ENCODE data around the gene TNNI2. TPM values are rescaled to one million over a fixed set of nuclear protein-coding genes. Genes with fewer than 3 reads are reported as not detected.

TNNI2 gene
- total RNA-seq, 1 donor from 2014 or later = 2,937 TPM

- H3K9me3 ChIP-seq (ENCODE audit: control insufficient read depth in 3 of 3, low read length in 3 of 3) = peaks cover 0 to 7% (median 4%) of the 10 kb centered on the region in 3 donors
- no peak overlapping the region for H3K27ac ChIP-seq (ENCODE audit: low read depth, low read length)
- no peak overlapping the region for H3K9ac ChIP-seq (ENCODE audit: low read depth in 1 of 3, low read length in 3 of 3)
- no peaks in the 10 kb centered on the region for H3K4me1 ChIP-seq (ENCODE audit: control insufficient read depth in 3 of 3, insufficient read depth in 3 of 3, low read length in 3 of 3)
- peaks cover 3 to 15% (median 8%) of the 10 kb centered on the region in 3 donors for H3K27me3 ChIP-seq (ENCODE audit: control insufficient read depth in 3 of 3, insufficient read depth in 3 of 3, low read length in 3 of 3)
- no peaks in the 10 kb centered on the region for H3K36me3 ChIP-seq (ENCODE audit: control insufficient read depth in 3 of 3, insufficient read depth in 3 of 3, low read length in 3 of 3)
- H3K4me3 ChIP-seq (ENCODE audit: low read length in 3 of 3) = no peak overlapping the region
Observed at GRCh38 chr11:1819074-1819473, 19.7 kb upstream of the TNNI2 start.

GRCh38 chr11:1820463-1821325, 18.1 kb upstream of the TNNI2 start:
- Histone ChIP-seq H3K4me3 (ENCODE audit: low read length in 3 of 3) (no peak overlapping the region), H3K27me3 (ENCODE audit: control insufficient read depth in 3 of 3, insufficient read depth in 3 of 3, low read length in 3 of 3) (peaks cover 3 to 7% (median 4%) of the 10 kb centered on the region in 3 donors), H3K27ac (ENCODE audit: low read depth, low read length) (no peak overlapping the region), H3K36me3 (ENCODE audit: control insufficient read depth in 3 of 3, insufficient read depth in 3 of 3, low read length in 3 of 3) (no peaks in the 10 kb centered on the region), H3K9me3 (ENCODE audit: control insufficient read depth in 3 of 3, low read length in 3 of 3) (peaks cover 0 to 7% (median 4%) of the 10 kb centered on the region in 3 donors), H3K4me1 (ENCODE audit: control insufficient read depth in 3 of 3, insufficient read depth in 3 of 3, low read length in 3 of 3) (no peaks in the 10 kb centered on the region), H3K9ac (ENCODE audit: low read depth in 1 of 3, low read length in 3 of 3) (no peak overlapping the region)

DNA sequence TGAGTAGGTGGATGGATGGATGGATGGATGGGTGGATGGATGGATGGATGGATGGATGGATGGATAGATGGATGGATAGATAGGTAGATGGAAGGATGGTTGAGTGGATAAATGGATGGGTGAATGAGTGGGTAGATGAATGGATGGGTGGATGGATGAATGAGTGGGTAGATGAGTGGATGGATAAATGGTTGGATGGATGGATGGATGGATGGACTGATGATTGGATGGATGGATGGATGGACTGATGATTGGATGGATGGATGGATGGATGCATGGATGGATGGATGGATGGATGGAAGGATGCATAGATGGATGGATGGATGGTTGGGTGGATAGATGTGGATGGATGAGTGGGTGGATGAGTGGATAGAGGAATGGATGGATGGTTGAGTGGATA, 17.2 kb upstream of the TNNI2 start:
- peaks cover 0 to 8% (median 0%) of the 10 kb centered on the region in 3 donors for H3K27me3 ChIP-seq (ENCODE audit: control insufficient read depth in 3 of 3, insufficient read depth in 3 of 3, low read length in 3 of 3)

DNA sequence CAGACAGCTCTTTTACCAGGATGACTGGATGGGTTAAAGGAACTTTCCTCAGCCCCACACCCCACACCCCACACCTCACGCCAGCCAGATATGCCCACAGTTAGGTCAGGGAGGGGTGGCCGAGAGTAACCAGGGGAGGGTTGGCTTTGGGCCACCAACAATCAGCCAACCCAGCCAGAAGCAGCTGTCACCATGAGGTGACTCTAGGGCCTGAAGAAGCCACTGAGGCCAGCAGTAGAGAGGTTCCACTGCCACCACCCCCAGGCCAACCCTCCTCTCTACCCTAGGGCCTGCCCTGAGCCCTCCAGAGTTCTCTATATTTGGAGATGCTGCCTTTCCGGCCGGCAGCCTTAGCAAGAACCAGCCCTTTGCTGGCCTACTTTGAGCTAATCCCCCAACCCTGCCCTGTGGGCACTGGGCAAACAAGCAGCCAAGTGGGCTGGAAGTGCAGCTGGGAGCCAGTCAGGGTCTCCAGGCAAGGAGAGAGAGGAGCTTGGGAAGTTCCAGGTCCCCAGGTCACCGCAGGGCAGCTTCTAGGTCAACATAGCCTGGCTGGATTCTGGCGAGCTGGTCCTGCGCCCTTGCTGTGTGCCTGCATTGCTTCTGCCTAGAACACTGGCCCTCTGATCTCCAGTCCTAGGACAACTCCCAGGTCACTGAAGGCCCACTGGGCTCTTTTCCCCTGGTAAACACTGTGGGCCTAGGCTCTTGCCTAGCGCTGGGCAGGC, 16.0 kb upstream of the TNNI2 start:
- Histone ChIP-seq H3K4me3 (ENCODE audit: low read length in 3 of 3) (no peak overlapping the region), H3K9me3 (ENCODE audit: control insufficient read depth in 3 of 3, low read length in 3 of 3) (peaks cover 0 to 7% (median 3%) of the 10 kb centered on the region in 3 donors), H3K36me3 (ENCODE audit: control insufficient read depth in 3 of 3, insufficient read depth in 3 of 3, low read length in 3 of 3) (no peaks in the 10 kb centered on the region), H3K27me3 (ENCODE audit: control insufficient read depth in 3 of 3, insufficient read depth in 3 of 3, low read length in 3 of 3) (peaks cover 0 to 18% (median 8%) of the 10 kb centered on the region in 3 donors), H3K9ac (ENCODE audit: low read depth in 1 of 3, low read length in 3 of 3) (no peak overlapping the region), H3K4me1 (ENCODE audit: control insufficient read depth in 3 of 3, insufficient read depth in 3 of 3, low read length in 3 of 3) (peaks cover 8 to 15% (median 12%) of the 10 kb centered on the region in 3 donors), H3K27ac (ENCODE audit: low read depth, low read length) (no peak overlapping the region)

More for the DNA sequence above, 17.2 kb upstream of the TNNI2 start:
- H3K27ac ChIP-seq (ENCODE audit: low read depth, low read length) = no peak overlapping the region
- no peak overlapping the region for H3K9ac ChIP-seq (ENCODE audit: low read depth in 1 of 3, low read length in 3 of 3)
- no peak overlapping the region for H3K4me3 ChIP-seq (ENCODE audit: low read length in 3 of 3)
- peaks cover 0 to 7% (median 4%) of the 10 kb centered on the region in 3 donors for H3K9me3 ChIP-seq (ENCODE audit: control insufficient read depth in 3 of 3, low read length in 3 of 3)
- H3K36me3 ChIP-seq (ENCODE audit: control insufficient read depth in 3 of 3, insufficient read depth in 3 of 3, low read length in 3 of 3) = no peaks in the 10 kb centered on the region
- peaks cover 0 to 3% (median 0%) of the 10 kb centered on the region in 3 donors for H3K4me1 ChIP-seq (ENCODE audit: control insufficient read depth in 3 of 3, insufficient read depth in 3 of 3, low read length in 3 of 3)

GRCh38 chr11:1823376-1824220, 15.2 kb upstream of the TNNI2 start:
- Histone ChIP-seq H3K9me3 (ENCODE audit: control insufficient read depth in 3 of 3, low read length in 3 of 3) (peaks cover 0 to 3% (median 0%) of the 10 kb centered on the region in 3 donors), H3K36me3 (ENCODE audit: control insufficient read depth in 3 of 3, insufficient read depth in 3 of 3, low read length in 3 of 3) (no peaks in the 10 kb centered on the region), H3K4me1 (ENCODE audit: control insufficient read depth in 3 of 3, insufficient read depth in 3 of 3, low read length in 3 of 3) (peaks cover 10 to 15% (median 13%) of the 10 kb centered on the region in 3 donors), H3K27me3 (ENCODE audit: control insufficient read depth in 3 of 3, insufficient read depth in 3 of 3, low read length in 3 of 3) (peaks cover 0 to 25% (median 14%) of the 10 kb centered on the region in 3 donors), H3K27ac (ENCODE audit: low read depth, low read length) (no peak overlapping the region), H3K4me3 (ENCODE audit: low read length in 3 of 3) (no peak overlapping the region), H3K9ac (ENCODE audit: low read depth in 1 of 3, low read length in 3 of 3) (no peak overlapping the region)

GRCh38 chr11:1824221-1825038, 14.4 kb upstream of the TNNI2 start:
- Histone ChIP-seq H3K27ac (ENCODE audit: low read depth, low read length) (no peak overlapping the region), H3K9me3 (ENCODE audit: control insufficient read depth in 3 of 3, low read length in 3 of 3) (no peaks in the 10 kb centered on the region), H3K27me3 (ENCODE audit: control insufficient read depth in 3 of 3, insufficient read depth in 3 of 3, low read length in 3 of 3) (peaks cover 0 to 32% (median 14%) of the 10 kb centered on the region in 3 donors), H3K4me3 (ENCODE audit: low read length in 3 of 3) (no peak overlapping the region), H3K4me1 (ENCODE audit: control insufficient read depth in 3 of 3, insufficient read depth in 3 of 3, low read length in 3 of 3) (peaks cover 13 to 15% (median 14%) of the 10 kb centered on the region in 3 donors), H3K36me3 (ENCODE audit: control insufficient read depth in 3 of 3, insufficient read depth in 3 of 3, low read length in 3 of 3) (no peaks in the 10 kb centered on the region), H3K9ac (ENCODE audit: low read depth in 1 of 3, low read length in 3 of 3) (peak overlapping the region in 1 of 3 donors; percentile 25)

DNA sequence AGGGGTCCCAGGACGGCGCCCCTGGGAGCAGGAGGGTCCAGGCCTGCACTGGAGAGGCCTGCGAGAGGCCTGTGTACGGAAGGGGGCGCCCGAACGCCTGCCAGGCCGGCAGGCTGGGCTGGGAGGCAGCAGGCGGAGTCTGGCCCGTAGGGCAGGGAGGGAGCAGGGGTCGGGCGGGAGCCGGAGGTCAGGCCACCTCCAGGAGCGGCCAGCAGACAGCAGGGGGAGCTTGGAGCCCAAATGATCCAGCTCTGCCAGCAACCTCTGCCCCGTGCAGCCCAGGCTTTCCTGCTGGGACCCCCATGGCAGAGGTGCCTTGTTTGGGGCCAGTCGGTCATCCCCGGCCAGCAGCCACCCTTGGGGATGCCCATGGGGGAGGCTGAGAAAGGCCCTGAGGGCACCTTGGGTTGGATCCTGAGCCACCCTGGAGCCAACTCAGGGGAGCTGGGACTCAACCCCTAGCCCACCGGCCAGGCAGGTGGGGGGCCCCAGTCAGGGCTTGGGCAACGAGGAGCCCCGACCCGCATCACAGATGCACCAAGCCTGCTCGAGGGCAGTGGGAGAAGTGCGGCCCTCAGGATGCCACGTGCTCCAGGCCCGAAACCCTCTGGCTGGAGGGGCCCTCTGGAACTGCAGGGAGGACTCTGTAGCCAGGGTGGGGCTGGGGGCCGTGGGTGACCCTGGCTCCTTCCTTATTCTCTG, 13.6 kb upstream of the TNNI2 start:
- Histone ChIP-seq H3K4me3 (ENCODE audit: low read length in 3 of 3) (no peak overlapping the region), H3K9me3 (ENCODE audit: control insufficient read depth in 3 of 3, low read length in 3 of 3) (no peaks in the 10 kb centered on the region), H3K27me3 (ENCODE audit: control insufficient read depth in 3 of 3, insufficient read depth in 3 of 3, low read length in 3 of 3) (peaks cover 0 to 36% (median 14%) of the 10 kb centered on the region in 3 donors), H3K36me3 (ENCODE audit: control insufficient read depth in 3 of 3, insufficient read depth in 3 of 3, low read length in 3 of 3) (no peaks in the 10 kb centered on the region), H3K4me1 (ENCODE audit: control insufficient read depth in 3 of 3, insufficient read depth in 3 of 3, low read length in 3 of 3) (peaks cover 13 to 15% (median 14%) of the 10 kb centered on the region in 3 donors), H3K27ac (ENCODE audit: low read depth, low read length) (no peak overlapping the region), H3K9ac (ENCODE audit: low read depth in 1 of 3, low read length in 3 of 3) (no peak overlapping the region)

DNA sequence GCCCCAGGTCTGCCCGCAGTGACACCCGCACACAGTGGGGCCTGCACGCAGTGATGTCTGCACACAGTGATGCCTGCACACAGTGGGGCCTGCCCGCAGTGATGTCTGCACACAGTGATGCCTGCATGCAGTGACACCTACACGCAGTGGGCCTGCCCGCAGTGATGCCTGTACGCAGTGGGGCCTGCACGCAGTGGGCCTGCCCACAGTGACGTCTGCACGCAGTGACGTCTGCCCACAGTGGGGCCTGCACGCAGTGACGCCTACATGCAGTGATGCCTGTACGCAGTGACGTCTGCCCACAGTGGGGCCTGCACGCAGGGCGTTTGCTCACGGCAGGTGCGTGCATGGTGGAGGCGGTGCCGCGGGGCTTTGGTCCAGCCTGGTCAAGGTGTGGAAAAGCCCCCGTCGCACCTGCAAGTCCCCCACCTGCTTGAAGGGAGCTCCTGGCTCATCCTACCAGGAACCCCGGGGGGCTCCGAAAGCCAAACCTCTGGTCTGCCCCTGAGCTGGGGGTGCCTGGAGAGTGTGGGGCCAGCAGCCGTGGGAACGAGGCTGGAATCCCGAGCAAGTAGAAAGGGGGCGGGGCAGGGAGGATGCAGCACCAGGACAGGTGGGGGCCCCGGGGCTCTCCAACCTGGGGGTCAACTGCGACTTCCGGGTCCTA, 12.9 kb upstream of the TNNI2 start:
- Histone ChIP-seq H3K4me3 (ENCODE audit: low read length in 3 of 3) (no peak overlapping the region), H3K27ac (ENCODE audit: low read depth, low read length) (no peak overlapping the region), H3K27me3 (ENCODE audit: control insufficient read depth in 3 of 3, insufficient read depth in 3 of 3, low read length in 3 of 3) (peaks cover 3 to 39% (median 14%) of the 10 kb centered on the region in 3 donors), H3K9me3 (ENCODE audit: control insufficient read depth in 3 of 3, low read length in 3 of 3) (no peaks in the 10 kb centered on the region), H3K9ac (ENCODE audit: low read depth in 1 of 3, low read length in 3 of 3) (no peak overlapping the region), H3K36me3 (ENCODE audit: control insufficient read depth in 3 of 3, insufficient read depth in 3 of 3, low read length in 3 of 3) (no peaks in the 10 kb centered on the region), H3K4me1 (ENCODE audit: control insufficient read depth in 3 of 3, insufficient read depth in 3 of 3, low read length in 3 of 3) (peaks cover 13 to 15% (median 14%) of the 10 kb centered on the region in 3 donors)

Measured in skeletal muscle tissue (tissue), 4 donors.